Tibial nerve (tissue), 3 donors: Measurements from ENCODE around the gene MYRIP.

Experiments used
- CTCF ChIP-seq, 5 experiments: fragments of 200-600 bp in 3 of 5; fragments of 450-650 bp in 2 of 5; sonication (generic) in 3 of 5; IDR thresholded peaks; one replicate each; pipeline ENCODE4 v1.5.1; 2016 to 2019; ENCODE audit warnings: antibody characterized with exemption in 5 of 5, mild to moderate bottlenecking in 3 of 5, moderate library complexity in 2 of 5
- POLR2A ChIP-seq, 2 donors: fragments of 450-650 bp; IDR thresholded peaks; one replicate each; pipeline ENCODE4 v1.6.1; 2017; ENCODE audit warnings: antibody characterized with exemption in 2 of 2, mild to moderate bottlenecking in 2 of 2, moderate library complexity in 2 of 2

- TF ChIP-seq POLR2A (IDR thresholded peaks at IDR 0.05), result no peak
- TF ChIP-seq CTCF (IDR thresholded peaks at IDR 0.05), result no peak
These were observed 248.4 kb downstream of the MYRIP start for GRCh38 chr3:40057786-40058185.
